Fibroblast of lung (primary cell): Measurements from ENCODE around the gene ESD. TPM values are rescaled to one million over a fixed set of nuclear protein-coding genes. Genes with fewer than 3 reads are reported as not detected.

Experiments
- DNase-seq, 2 donors: peaks; one replicate each; pipeline versions ENCODE4 v3.0.0 to v3.0.0-alpha.2; 2010; ENCODE audit warnings: low read depth in 2 of 2
- H2AFZ ChIP-seq: 2 replicates; pipeline ENCODE4 v1.5.1; 2012; ENCODE audit warnings: low read length, control low read depth, inconsistent platforms
- H3K27ac ChIP-seq: 2 replicates; pipeline ENCODE4 v1.5.1; 2011; ENCODE audit warnings: low read length, control low read depth; ENCODE audit not compliant: insufficient read depth
- H3K27me3 ChIP-seq: 2 replicates; pipeline ENCODE4 v1.5.1; 2011; ENCODE audit warnings: mild to moderate bottlenecking, low read length; ENCODE audit not compliant: control insufficient read depth, insufficient read depth
- H3K36me3 ChIP-seq: 2 replicates; pipeline ENCODE4 v1.5.1; 2011; ENCODE audit warnings: low read length; ENCODE audit not compliant: control insufficient read depth, insufficient read depth
- H3K4me1 ChIP-seq: 2 replicates; pipeline ENCODE4 v1.5.1; 2011; ENCODE audit warnings: low read length; ENCODE audit not compliant: control insufficient read depth, insufficient read depth; ENCODE audit errors: extremely low read depth
- H3K4me2 ChIP-seq: 2 replicates; pipeline ENCODE4 v1.5.1; 2011; ENCODE audit warnings: low read length, control low read depth; ENCODE audit not compliant: insufficient read depth; ENCODE audit errors: extremely low read depth
- H3K4me3 ChIP-seq, 4 experiments: fragments of 200-600 bp in 1 of 4; sonication (generic) in 1 of 4; replicated peaks in 1 of 4; 2 replicates each; pipeline ENCODE4 v1.5.1; 2011 to 2016; ENCODE audit warnings: low read length in 4 of 4, low read depth in 3 of 4, mild to moderate bottlenecking in 3 of 4, control low read depth in 2 of 4, inconsistent platforms in 1 of 4, mixed read lengths in 1 of 4; ENCODE audit not compliant: insufficient read depth in 1 of 4; ENCODE audit errors: control extremely low read depth in 1 of 4
- H3K79me2 ChIP-seq: 2 replicates; pipeline ENCODE4 v1.5.1; 2012; ENCODE audit warnings: mild to moderate bottlenecking, low read length, inconsistent platforms; ENCODE audit not compliant: control insufficient read depth, insufficient read depth
- H3K9ac ChIP-seq: 2 replicates; pipeline ENCODE4 v1.5.1; 2011; ENCODE audit warnings: mild to moderate bottlenecking, low read length, control low read depth; ENCODE audit not compliant: insufficient read depth
- H3K9me3 ChIP-seq: 2 replicates; pipeline ENCODE4 v1.5.1; 2012; ENCODE audit warnings: low read depth, low read length; ENCODE audit not compliant: control insufficient read depth, insufficient read depth
- H4K20me1 ChIP-seq: 2 replicates; pipeline ENCODE4 v1.5.1; 2011; ENCODE audit warnings: low read length; ENCODE audit not compliant: control insufficient read depth, insufficient read depth; ENCODE audit errors: extremely low read depth
- EZH2 ChIP-seq: IDR thresholded peaks from 2 replicates; pipeline ENCODE4 v1.5.1; 2012; ENCODE audit warnings: low read length, control low read depth, mild to moderate bottlenecking; ENCODE audit errors: missing control alignments
- polyA plus RNA-seq, 2 donors: library from polyadenylated mRNA; depleted of rRNA in 1 of 2; stranded (reverse) in 1 of 2; unstranded in 1 of 2; fragments of >200 nt; gene quantifications; 2 replicates each; pipeline ENCODE4 v1.2.1, GENCODE V29; 2011 to 2012; ENCODE audit warnings: missing spikeins in 1 of 2
- total RNA-seq: library from RNA; depleted of rRNA; stranded (reverse); fragments of >200 nt; gene quantifications from 2 replicates; pipeline ENCODE4 v1.2.1, GENCODE V29; 2014
- TF ChIP-seq, protein P1 (sequence below), 2 donors: IDR thresholded peaks in 1 of 2; conservative IDR thresholded peaks in 1 of 2; 1 replicate in 1 of 2; 2 replicates in 1 of 2; pipeline ENCODE4 v1.5.1; 2011 to 2012; ENCODE audit warnings: low read length in 2 of 2, control low read depth in 1 of 2, inconsistent platforms in 1 of 2, low read depth in 1 of 2, mild to moderate bottlenecking in 1 of 2

The ESD gene
- total and polyA plus RNA-seq, 2 donors (not counting 1 experiment from before 2014, with no cell fraction given): 118 to 193 TPM

DNA sequence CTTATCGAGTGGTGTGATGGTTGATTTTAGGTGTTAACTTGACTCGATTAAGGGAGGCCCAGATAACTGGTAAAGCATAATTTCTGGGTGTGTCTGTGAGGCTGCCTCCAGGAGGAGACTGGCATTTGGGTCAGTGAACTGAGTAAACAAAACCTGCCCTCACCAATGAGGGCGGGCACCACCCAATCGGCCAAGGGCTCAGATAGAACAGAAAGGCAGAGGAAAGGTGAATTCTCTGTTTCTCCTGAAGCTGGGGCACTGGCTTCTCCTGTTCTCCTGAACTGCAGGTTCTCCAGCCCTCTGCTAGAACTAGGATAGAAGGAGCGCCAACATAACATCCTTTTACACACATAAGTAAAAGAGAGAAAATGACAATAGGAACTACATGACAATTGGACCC, 35.1 kb downstream of the ESD start:
- no peak overlapping the region for H3K9ac ChIP-seq

DNA sequence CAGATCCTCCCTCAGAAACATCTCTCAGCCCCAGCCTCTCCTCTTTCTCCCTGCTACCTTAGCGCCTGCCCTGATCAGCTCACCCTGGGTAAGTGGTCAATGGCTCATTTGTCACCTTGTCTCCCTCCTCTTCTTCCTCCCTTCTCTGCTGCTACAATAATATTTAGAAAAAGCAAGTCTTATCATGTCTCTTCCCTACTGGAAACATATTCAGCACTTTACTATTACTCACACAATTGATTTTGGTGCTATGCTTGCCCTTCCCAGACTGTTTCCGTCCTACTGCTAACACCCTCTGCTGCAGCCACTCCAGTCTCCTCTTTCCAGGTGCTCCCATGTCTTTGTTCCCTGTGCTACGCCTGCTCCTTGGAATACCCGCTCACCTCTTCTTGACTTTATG, 35.8 kb downstream of the ESD start:
- H3K27ac ChIP-seq: no peak overlapping the region
- H3K79me2 ChIP-seq: no peaks in the 10 kb centered on the region
- H4K20me1 ChIP-seq: no peaks in the 10 kb centered on the region
- H3K9me3 ChIP-seq: no peaks in the 10 kb centered on the region
- TF ChIP-seq, protein P1, sequence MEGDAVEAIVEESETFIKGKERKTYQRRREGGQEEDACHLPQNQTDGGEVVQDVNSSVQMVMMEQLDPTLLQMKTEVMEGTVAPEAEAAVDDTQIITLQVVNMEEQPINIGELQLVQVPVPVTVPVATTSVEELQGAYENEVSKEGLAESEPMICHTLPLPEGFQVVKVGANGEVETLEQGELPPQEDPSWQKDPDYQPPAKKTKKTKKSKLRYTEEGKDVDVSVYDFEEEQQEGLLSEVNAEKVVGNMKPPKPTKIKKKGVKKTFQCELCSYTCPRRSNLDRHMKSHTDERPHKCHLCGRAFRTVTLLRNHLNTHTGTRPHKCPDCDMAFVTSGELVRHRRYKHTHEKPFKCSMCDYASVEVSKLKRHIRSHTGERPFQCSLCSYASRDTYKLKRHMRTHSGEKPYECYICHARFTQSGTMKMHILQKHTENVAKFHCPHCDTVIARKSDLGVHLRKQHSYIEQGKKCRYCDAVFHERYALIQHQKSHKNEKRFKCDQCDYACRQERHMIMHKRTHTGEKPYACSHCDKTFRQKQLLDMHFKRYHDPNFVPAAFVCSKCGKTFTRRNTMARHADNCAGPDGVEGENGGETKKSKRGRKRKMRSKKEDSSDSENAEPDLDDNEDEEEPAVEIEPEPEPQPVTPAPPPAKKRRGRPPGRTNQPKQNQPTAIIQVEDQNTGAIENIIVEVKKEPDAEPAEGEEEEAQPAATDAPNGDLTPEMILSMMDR (conservative IDR thresholded peaks at IDR 0.05 in 1 of 2, IDR thresholded peaks at IDR 0.05 in 1 of 2; ENCODE audit: low read depth in 1 of 2, low read length in 2 of 2): no peak
- no peak for TF ChIP-seq EZH2
- no peaks in the 10 kb centered on the region for H3K36me3 ChIP-seq
- no peaks in the 10 kb centered on the region for H3K27me3 ChIP-seq
- H3K9ac ChIP-seq: no peak overlapping the region
- no peak overlapping the region for H3K4me2 ChIP-seq
- DNase-seq: no peak
- no peak overlapping the region for H2AFZ ChIP-seq
- H3K4me1 ChIP-seq: peaks cover 3% of the 10 kb centered on the region
- H3K4me3 ChIP-seq: no peak overlapping the region

More for the DNA sequence above, 35.1 kb downstream of the ESD start:
- no peak overlapping the region for H3K27ac ChIP-seq
- no peaks in the 10 kb centered on the region for H3K27me3 ChIP-seq
- TF ChIP-seq, protein P1 (conservative IDR thresholded peaks at IDR 0.05 in 1 of 2, IDR thresholded peaks at IDR 0.05 in 1 of 2; ENCODE audit: low read depth in 1 of 2, low read length in 2 of 2): no peak
- no peak for TF ChIP-seq EZH2
- no peak overlapping the region for H3K4me3 ChIP-seq
- H3K4me2 ChIP-seq: no peak overlapping the region
- H3K36me3 ChIP-seq: no peaks in the 10 kb centered on the region
- no peak for DNase-seq
- peaks cover 3% of the 10 kb centered on the region for H3K4me1 ChIP-seq
- H2AFZ ChIP-seq: no peak overlapping the region
- no peaks in the 10 kb centered on the region for H4K20me1 ChIP-seq
- H3K9me3 ChIP-seq: no peaks in the 10 kb centered on the region
- no peaks in the 10 kb centered on the region for H3K79me2 ChIP-seq

DNA sequence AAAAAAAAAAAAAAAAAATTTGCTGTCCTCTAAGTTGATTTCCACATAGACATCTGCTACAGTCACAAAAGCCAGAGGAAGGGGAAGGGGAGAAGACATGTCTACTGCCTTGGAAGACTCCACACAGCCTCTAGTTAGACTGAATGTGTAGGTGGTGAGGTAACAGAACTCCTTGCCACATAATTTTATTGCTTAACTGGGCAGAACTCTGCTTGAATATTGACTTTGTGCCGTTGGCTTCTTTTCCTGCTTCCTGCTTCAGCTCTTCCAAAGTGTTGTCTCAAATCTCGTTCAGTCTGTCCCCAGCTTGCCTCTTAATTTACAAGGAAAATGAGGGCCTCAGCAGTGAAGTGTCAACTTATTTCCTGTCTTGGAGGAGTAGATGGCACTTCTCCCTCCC, 37.1 kb downstream of the ESD start:
- TF ChIP-seq, protein P1 (conservative IDR thresholded peaks at IDR 0.05 in 1 of 2, IDR thresholded peaks at IDR 0.05 in 1 of 2; ENCODE audit: low read depth in 1 of 2, low read length in 2 of 2): no peak
- TF ChIP-seq EZH2: no peak
- peaks cover 3% of the 10 kb centered on the region for H3K4me1 ChIP-seq
- peak in 1 of 2 donors; percentile 6 for DNase-seq
- H3K27ac ChIP-seq: no peak overlapping the region
- H2AFZ ChIP-seq: no peak overlapping the region
- no peak overlapping the region for H3K4me3 ChIP-seq
- no peaks in the 10 kb centered on the region for H3K79me2 ChIP-seq
- no peaks in the 10 kb centered on the region for H3K27me3 ChIP-seq
- H3K9me3 ChIP-seq: no peaks in the 10 kb centered on the region
- H3K4me2 ChIP-seq: no peak overlapping the region
- no peaks in the 10 kb centered on the region for H4K20me1 ChIP-seq
- H3K36me3 ChIP-seq: no peaks in the 10 kb centered on the region
- no peak overlapping the region for H3K9ac ChIP-seq
